Spinal cord (tissue), 10 donors: ENCODE measurements around the gene DLK1. TPM values are rescaled to one million over a fixed set of nuclear protein-coding genes. Genes with fewer than 3 reads are reported as not detected.

Experiments
- DNase-seq, 6 donors: peaks; one replicate each; pipeline versions ENCODE4 v3.0.0 to v3.0.0-alpha.2; 2013 to 2015; ENCODE audit warnings: low spot score in 6 of 6, low read depth in 4 of 6
- H3K27ac ChIP-seq: one replicate; pipeline ENCODE4 v1.5.1; 2013; ENCODE audit warnings: low read depth, low read length, control low read depth
- H3K27me3 ChIP-seq: one replicate; pipeline ENCODE4 v1.6.1; 2013; ENCODE audit warnings: low read length; ENCODE audit not compliant: control insufficient read depth, insufficient read depth
- H3K36me3 ChIP-seq: one replicate; pipeline ENCODE4 v1.6.1; 2013; ENCODE audit warnings: low read length; ENCODE audit not compliant: control insufficient read depth, insufficient read depth
- H3K4me1 ChIP-seq: one replicate; pipeline ENCODE4 v1.6.1; 2013; ENCODE audit warnings: low read length; ENCODE audit not compliant: control insufficient read depth, insufficient read depth
- H3K4me3 ChIP-seq: one replicate; pipeline ENCODE4 v1.5.1; 2013; ENCODE audit warnings: low read depth, low read length, control low read depth
- H3K9me3 ChIP-seq: one replicate; pipeline ENCODE4 v1.6.1; 2013; ENCODE audit warnings: low read length; ENCODE audit not compliant: control insufficient read depth, insufficient read depth
- WGBS: methylation state at CpG from one replicate; pipeline ENCODE4 v1.1.5; 2013; ENCODE audit warnings: missing lambda C conversion rate; ENCODE audit not compliant: insufficient coverage; 5-methylcytosine and 5-hydroxymethylcytosine counted together
- polyA plus RNA-seq, 2 donors: library from polyadenylated mRNA; unstranded; fragments of 120-200 nt; gene quantifications; one replicate each; pipeline ENCODE4 v1.2.1, GENCODE V29; 2013; ENCODE audit not compliant: insufficient read length in 2 of 2
- total RNA-seq, 2 donors: library from RNA; depleted of rRNA in 1 of 2; stranded (reverse); fragments of 120-200 nt in 1 of 2; fragments of >200 nt in 1 of 2; gene quantifications; one replicate each; pipeline versions ENCODE4 v1.2.3 to v1.2.4, GENCODE V29; 2013 to 2014
- donor health status: healthy.

DLK1 gene
- total and polyA plus RNA-seq, 4 donors, result 4.9 to 15.7 (median 6.9) TPM

GRCh38 chr14:100748403-100748802 is 21.7 kb downstream of the DLK1 start:
- Histone ChIP-seq H3K4me3 (no peak overlapping the region), H3K36me3 (no peaks in the 10 kb centered on the region), H3K27ac (no peak overlapping the region), H3K4me1 (no peaks in the 10 kb centered on the region), H3K9me3 (no peaks in the 10 kb centered on the region), H3K27me3 (no peaks in the 10 kb centered on the region)
- no peak for DNase-seq
- 86% methylated on average over 4 of the region's 5 CpGs for WGBS

GRCh38 chr14:100748944-100749343 is 22.3 kb downstream of the DLK1 start:
- no peaks in the 10 kb centered on the region for H3K36me3 ChIP-seq
- H3K27ac ChIP-seq, result no peak overlapping the region
- no peaks in the 10 kb centered on the region for H3K27me3 ChIP-seq
- H3K9me3 ChIP-seq, result no peaks in the 10 kb centered on the region
- H3K4me3 ChIP-seq, result no peak overlapping the region
- DNase-seq, result no peak
- 61% methylated on average over 8 of the region's 8 CpGs for WGBS
- no peaks in the 10 kb centered on the region for H3K4me1 ChIP-seq

GRCh38 chr14:100749967-100750597 is 23.4 kb downstream of the DLK1 start:
- DNase-seq, result no peak
- no peaks in the 10 kb centered on the region for H3K4me1 ChIP-seq
- WGBS, result 91% methylated on average over 6 of the region's 10 CpGs
- no peaks in the 10 kb centered on the region for H3K36me3 ChIP-seq
- H3K27me3 ChIP-seq, result no peaks in the 10 kb centered on the region
- no peaks in the 10 kb centered on the region for H3K9me3 ChIP-seq
- H3K27ac ChIP-seq, result no peak overlapping the region
- no peak overlapping the region for H3K4me3 ChIP-seq

GRCh38 chr14:100750762-100751699 is 24.3 kb downstream of the DLK1 start:
- no peaks in the 10 kb centered on the region for H3K36me3 ChIP-seq
- WGBS, result 91% methylated on average over 16 of the region's 17 CpGs
- H3K27ac ChIP-seq, result no peak overlapping the region
- DNase-seq, result no peak
- no peaks in the 10 kb centered on the region for H3K4me1 ChIP-seq
- no peak overlapping the region for H3K4me3 ChIP-seq
- H3K27me3 ChIP-seq, result no peaks in the 10 kb centered on the region
- no peaks in the 10 kb centered on the region for H3K9me3 ChIP-seq

- no peak overlapping the region for H3K4me3 ChIP-seq
- DNase-seq, result no peak
- H3K36me3 ChIP-seq, result no peaks in the 10 kb centered on the region
- WGBS, result no CpG with 5 or more reads among the region's 1 CpG
- H3K27me3 ChIP-seq, result no peaks in the 10 kb centered on the region
- no peak overlapping the region for H3K27ac ChIP-seq
- no peaks in the 10 kb centered on the region for H3K9me3 ChIP-seq
- H3K4me1 ChIP-seq, result no peaks in the 10 kb centered on the region
Measured at GRCh38 chr14:100754020-100754419, 27.3 kb downstream of the DLK1 start.

GRCh38 chr14:100755649-100756048 is 29.0 kb downstream of the DLK1 start:
- Histone ChIP-seq H3K27me3 (no peaks in the 10 kb centered on the region), H3K27ac (no peak overlapping the region), H3K9me3 (no peaks in the 10 kb centered on the region), H3K36me3 (no peaks in the 10 kb centered on the region), H3K4me3 (no peak overlapping the region), H3K4me1 (no peaks in the 10 kb centered on the region)
- WGBS, result no CpG with 5 or more reads among the region's 1 CpG
- DNase-seq, result no peak

GRCh38 chr14:100761481-100761880 is 34.8 kb downstream of the DLK1 start:
- Histone ChIP-seq H3K27ac (no peak overlapping the region), H3K9me3 (no peaks in the 10 kb centered on the region), H3K27me3 (no peaks in the 10 kb centered on the region), H3K4me1 (peaks cover 6% of the 10 kb centered on the region), H3K36me3 (no peaks in the 10 kb centered on the region), H3K4me3 (no peak overlapping the region)
- no CpG with 5 or more reads among the region's 3 CpGs for WGBS
- DNase-seq, result no peak

- 93% methylated on average over 2 of the region's 5 CpGs for WGBS
- Histone ChIP-seq H3K27ac (no peak overlapping the region), H3K4me1 (peaks cover 6% of the 10 kb centered on the region), H3K4me3 (no peak overlapping the region), H3K9me3 (no peaks in the 10 kb centered on the region), H3K27me3 (no peaks in the 10 kb centered on the region), H3K36me3 (no peaks in the 10 kb centered on the region)
- no peak for DNase-seq
Measured at GRCh38 chr14:100762089-100762515, 35.4 kb downstream of the DLK1 start.

- no peak for DNase-seq
- Histone ChIP-seq H3K4me1 (peaks cover 6% of the 10 kb centered on the region), H3K27ac (no peak overlapping the region), H3K9me3 (no peaks in the 10 kb centered on the region), H3K36me3 (no peaks in the 10 kb centered on the region), H3K4me3 (no peak overlapping the region), H3K27me3 (no peaks in the 10 kb centered on the region)
- 89% methylated on average over 5 of the region's 8 CpGs for whole genome bisulfite sequencing
Measured at GRCh38 chr14:100762901-100763300, 36.2 kb downstream of the DLK1 start.
